H7 (cell line): ENCODE measurements around the gene PDE1A. TPM values are rescaled to one million over a fixed set of nuclear protein-coding genes. Genes with fewer than 3 reads are reported as not detected.

Experiments used
- DNase-seq: peaks from one replicate; pipeline ENCODE4 v3.0.0; 2012
- H3K27me3 ChIP-seq: 2 replicates; pipeline ENCODE4 v1.6.0; 2011; ENCODE audit warnings: mild to moderate bottlenecking, low read length; ENCODE audit not compliant: control insufficient read depth, insufficient read depth
- H3K36me3 ChIP-seq: replicated peaks from 2 replicates; pipeline ENCODE4 v1.5.1; 2011; ENCODE audit warnings: low read length; ENCODE audit not compliant: control insufficient read depth, insufficient read depth
- H3K4me3 ChIP-seq: 2 replicates; pipeline ENCODE4 v1.5.1; 2011; ENCODE audit warnings: low read depth, mild to moderate bottlenecking, control low read depth, low read length, moderate library complexity; ENCODE audit not compliant: insufficient read depth
- total RNA-seq: library from RNA; depleted of rRNA; stranded (reverse); fragments of >200 nt; shearing (Covaris generic); gene quantifications from 2 replicates; pipeline ENCODE4 v1.2.3, GENCODE V29; 2014

Gene PDE1A
- total RNA-seq, 1 experiment from 2014 or later, result 0.10 TPM

- H3K27me3 ChIP-seq, result no peaks in the 10 kb centered on the region
- no peak for DNase-seq
- H3K36me3 ChIP-seq, result no peaks in the 10 kb centered on the region
Measured at GRCh38 chr2:182110347-182110746, 316.5 kb downstream of the PDE1A start.

GRCh38 chr2:182103526-182103925, 323.3 kb downstream of the PDE1A start:
- Histone ChIP-seq H3K4me3 (no peak overlapping the region), H3K27me3 (no peaks in the 10 kb centered on the region), H3K36me3 (no peaks in the 10 kb centered on the region)
- no peak for DNase-seq

More at GRCh38 chr2:182110347-182110746, 316.5 kb downstream of the PDE1A start:
- H3K4me3 ChIP-seq, result no peak overlapping the region

DNA sequence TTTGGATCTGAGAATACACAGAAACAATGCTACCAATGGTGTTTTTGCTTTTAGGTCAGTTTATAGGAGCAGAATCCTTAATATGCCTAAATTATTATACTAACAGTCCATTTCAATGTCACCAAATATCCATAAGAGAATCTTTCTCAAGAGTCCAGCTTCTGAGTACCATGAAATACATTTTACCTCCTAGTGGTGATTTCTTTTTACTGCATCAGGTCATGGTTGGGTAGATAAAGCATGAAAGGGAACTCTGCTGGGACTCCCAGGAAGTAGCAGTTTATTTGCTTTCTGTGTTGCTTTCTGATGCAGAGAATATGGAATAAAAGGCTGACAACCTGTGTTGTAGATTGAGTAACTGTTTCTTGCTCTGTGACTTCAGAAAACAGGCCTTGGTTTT, 325.6 kb downstream of the PDE1A start:
- no peak for DNase-seq
- Histone ChIP-seq H3K4me3 (no peak overlapping the region), H3K27me3 (no peaks in the 10 kb centered on the region), H3K36me3 (no peaks in the 10 kb centered on the region)

DNA sequence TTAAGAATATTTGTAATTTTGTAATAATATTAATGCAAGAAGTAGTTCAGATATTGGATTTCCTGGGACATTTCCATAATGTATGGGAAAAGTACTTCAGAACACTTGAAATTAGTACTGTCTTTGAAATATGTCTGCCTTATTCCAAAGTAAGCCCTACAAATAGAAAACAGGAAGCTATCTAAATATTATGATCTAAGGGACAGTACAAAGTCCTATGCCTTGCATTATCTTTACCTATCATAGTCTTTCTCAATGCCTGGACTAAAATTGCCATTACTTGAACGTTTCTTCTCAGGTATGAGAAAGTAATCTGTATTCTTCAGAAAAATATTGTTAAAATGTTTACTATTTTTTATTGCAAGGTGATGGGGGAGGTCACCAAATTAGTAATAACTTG, 328.2 kb downstream of the PDE1A start:
- Histone ChIP-seq H3K27me3 (no peaks in the 10 kb centered on the region), H3K36me3 (no peaks in the 10 kb centered on the region), H3K4me3 (no peak overlapping the region)
- no peak for DNase-seq

DNA sequence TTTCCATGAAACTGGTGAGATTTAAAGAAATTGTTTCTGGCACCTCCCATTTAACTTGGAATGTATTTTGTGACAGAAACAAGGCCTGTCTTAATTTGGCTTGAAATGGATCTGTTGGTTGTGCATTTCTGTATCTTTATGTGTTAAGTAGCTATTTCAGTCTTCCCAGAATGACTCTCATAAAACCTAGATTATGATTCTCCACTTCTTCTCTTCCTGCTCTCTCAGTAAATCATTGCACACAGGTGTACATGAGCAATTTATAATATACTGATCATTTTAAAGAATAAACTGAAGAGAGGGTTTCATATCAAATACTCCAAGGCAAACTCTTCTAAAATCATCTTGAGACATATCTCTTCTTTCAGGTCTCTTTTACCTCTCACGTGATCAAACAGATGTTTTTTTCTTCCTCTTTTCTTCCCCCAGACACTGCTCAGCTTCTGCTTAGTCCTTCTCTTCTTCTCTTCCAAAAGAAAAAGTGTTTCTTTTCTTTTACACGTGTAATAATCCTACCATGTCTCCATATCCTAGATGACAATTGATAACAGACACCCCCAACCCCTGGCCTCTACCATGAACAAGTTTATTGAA, 329.2 kb downstream of the PDE1A start:
- no peaks in the 10 kb centered on the region for H3K27me3 ChIP-seq
- no peaks in the 10 kb centered on the region for H3K36me3 ChIP-seq
- H3K4me3 ChIP-seq, result no peak overlapping the region
- no peak for DNase-seq

- H3K36me3 ChIP-seq, result no peaks in the 10 kb centered on the region
- no peak overlapping the region for H3K4me3 ChIP-seq
- H3K27me3 ChIP-seq, result no peaks in the 10 kb centered on the region
- no peak for DNase-seq
Measured at GRCh38 chr2:182090486-182090885, 336.4 kb downstream of the PDE1A start.
